ENCODE results near the gene CAPG. TPM values are rescaled to one million over a fixed set of nuclear protein-coding genes. Genes with fewer than 3 reads are reported as not detected.
A peak's percentile ranks its signal among the peaks of the same experiment; 100 is the strongest.

CAPG gene
- total RNA-seq, 1 experiment from 2014 or later, result 202 TPM

GRCh38 chr2:85434696-85435095 lies 24.5 kb upstream of the CAPG start:
- intact Hi-C loops (cut with micrococcal nuclease; ENCODE audit: unreplicated experiment), result no loop called here
- CTCF ChIA-PET, result interaction anchor here (0.7 kb wide), 1 partner anchor 44 kb away, joined by 5 read pairs; no protein-coding TSS in a partner anchor
- TF ChIP-seq CTCF (IDR thresholded peaks at IDR 0.05) (no peak), TCF7L2 (IDR thresholded peaks at IDR 0.05; ENCODE audit: low read depth, low read length) (no peak), POLR2AphosphoS5 (IDR thresholded peaks at IDR 0.05; ENCODE audit: low read depth, low read length) (no peak), REST (IDR thresholded peaks at IDR 0.05; ENCODE audit: insufficient read depth in 1 of 2, low read depth in 2 of 2, low read length in 1 of 2) (no peak), SIN3A (IDR thresholded peaks at IDR 0.05; ENCODE audit: borderline replicate concordance, insufficient read depth, low read depth, low read length) (no peak)
- Histone ChIP-seq H3K27me3 (ENCODE audit: control insufficient read depth, insufficient read depth, low read length) (no peaks in the 10 kb centered on the region), H3K9me3 (ENCODE audit: control insufficient read depth, insufficient read depth, low read depth, low read length) (no peaks in the 10 kb centered on the region), H3K36me3 (ENCODE audit: control insufficient read depth, insufficient read depth, low read length) (no peaks in the 10 kb centered on the region), H3K4me1 (ENCODE audit: control insufficient read depth, insufficient read depth, low read length) (peaks cover 81% of the 10 kb centered on the region), H3K4me3 (ENCODE audit: low read depth in 2 of 2, low read length in 2 of 2) (no peak overlapping the region), H3K27ac (ENCODE audit: low read length) (peak overlapping the region; percentile 89)
- in situ Hi-C loops (cut with HindIII; ENCODE audit: low pct_unique_long_range_greater_than_20kb, low sequenced_read_pairs), result no loop called here
- ATAC-seq (no peak), DNase-seq (ENCODE audit: low read depth, low spot score) (no peak)
- no TSS peak for BruUV-seq (replicated peaks)
- POLR2A ChIA-PET, result no interaction called here

- no peaks in the 10 kb centered on the region for H3K36me3 ChIP-seq (ENCODE audit: control insufficient read depth, insufficient read depth, low read length)
- ATAC-seq (peak; percentile 44), DNase-seq (ENCODE audit: low read depth, low spot score) (no peak)
- no peaks in the 10 kb centered on the region for H3K9me3 ChIP-seq (ENCODE audit: control insufficient read depth, insufficient read depth, low read depth, low read length)
- POLR2A ChIA-PET, result interaction anchor here (0.7 to 0.9 kb wide), 2 partner anchors 105 to 111 kb away, joined by 4 to 5 read pairs; no protein-coding TSS in a partner anchor
- H3K4me1 ChIP-seq (ENCODE audit: control insufficient read depth, insufficient read depth, low read length), result peaks cover 75% of the 10 kb centered on the region
- intact Hi-C loops (cut with micrococcal nuclease; ENCODE audit: unreplicated experiment), result no loop called here
- in situ Hi-C loops (cut with HindIII; ENCODE audit: low pct_unique_long_range_greater_than_20kb, low sequenced_read_pairs), result no loop called here
- TF ChIP-seq CTCF (IDR thresholded peaks at IDR 0.05) (no peak), TCF7L2 (IDR thresholded peaks at IDR 0.05; ENCODE audit: low read depth, low read length) (no peak), REST (IDR thresholded peaks at IDR 0.05; ENCODE audit: insufficient read depth in 1 of 2, low read depth in 2 of 2, low read length in 1 of 2) (no peak), SIN3A (IDR thresholded peaks at IDR 0.05; ENCODE audit: borderline replicate concordance, insufficient read depth, low read depth, low read length) (no peak), POLR2AphosphoS5 (IDR thresholded peaks at IDR 0.05; ENCODE audit: low read depth, low read length) (no peak)
- CTCF ChIA-PET, result no interaction called here
- H3K4me3 ChIP-seq (ENCODE audit: low read depth in 2 of 2, low read length in 2 of 2), result no peak overlapping the region
- BruUV-seq (replicated peaks), result no TSS peak
- H3K27me3 ChIP-seq (ENCODE audit: control insufficient read depth, insufficient read depth, low read length), result no peaks in the 10 kb centered on the region
- peak overlapping the region; percentile 89 for H3K27ac ChIP-seq (ENCODE audit: low read length)
These were observed 23.4 kb upstream of the CAPG start for GRCh38 chr2:85433511-85434089.

Data from Panc1 (cell line).